ENCODE data around the gene CYB561A3. TPM values are rescaled to one million over a fixed set of nuclear protein-coding genes. Genes with fewer than 3 reads are reported as not detected.
A peak's percentile ranks its signal among the peaks of the same experiment; 100 is the strongest.

The CYB561A3 gene
- total RNA-seq, 1 donor from 2014 or later: 26.4 TPM

GRCh38 chr11:61333550-61334433 lies 27.9 kb downstream of the CYB561A3 start:
- peaks cover 35% of the 10 kb centered on the region for H3K4me1 Mint-ChIP-seq (ENCODE audit: low read depth, unreplicated experiment)

GRCh38 chr11:61332797-61333549 lies 28.7 kb downstream of the CYB561A3 start, which contains the start of the genes DDB1 and TKFC:
DDB1 (minus strand) TSS chr11:61333105; CDS start chr11:61332968, 137 bp downstream.
TKFC (plus strand) TSS chr11:61333228; CDS start chr11:61334729, 1,501 bp downstream.
- FAIRE-seq (no peak), DNase-seq (ENCODE audit: low read depth) (peak; percentile 79)
- H3K9ac ChIP-seq (ENCODE audit: low read length): peak within 1 kb of the TSS; percentile 100
- H3K9me3 ChIP-seq (ENCODE audit: insufficient read depth, low read depth, low read length): no peaks in the 10 kb centered on the region
- H3K4me1 Mint-ChIP-seq (ENCODE audit: low read depth, unreplicated experiment): peaks cover 40% of the 10 kb centered on the region
- TF ChIP-seq CTCF (IDR thresholded peaks at IDR 0.05; ENCODE audit: insufficient read depth, low read depth, low read length) (no peak), EZH2 (IDR thresholded peaks at IDR 0.05; ENCODE audit: insufficient read depth, low read length) (no peak)
- no peaks in the 10 kb centered on the region for H3K27me3 ChIP-seq (ENCODE audit: insufficient read depth, low read length)
- peak within 1 kb of the TSS; percentile 94 for H3K27ac ChIP-seq (ENCODE audit: low read depth, low read length)
- H3K4me3 ChIP-seq (ENCODE audit: insufficient read depth, low read depth, low read length): peak within 1 kb of the TSS; percentile 88
- peak within 1 kb of the TSS; percentile 97 for H2AFZ ChIP-seq (ENCODE audit: low read depth, low read length)
- peaks cover 2% of the 10 kb centered on the region for H3K36me3 Mint-ChIP-seq (ENCODE audit: low read depth, unreplicated experiment)
- H3K27me3 Mint-ChIP-seq (ENCODE audit: low read depth, unreplicated experiment): no peaks in the 10 kb centered on the region
- H3K27ac Mint-ChIP-seq (ENCODE audit: unreplicated experiment): peak within 1 kb of the TSS; percentile 77
- H3K9me3 Mint-ChIP-seq (ENCODE audit: unreplicated experiment): no peaks in the 10 kb centered on the region
- peaks cover 54% of the 10 kb centered on the region for H3K79me2 ChIP-seq (ENCODE audit: insufficient read depth, low read length)
- H4K20me1 ChIP-seq (ENCODE audit: insufficient read depth, low read length): peaks cover 42% of the 10 kb centered on the region
- peaks cover 31% of the 10 kb centered on the region for H3K4me1 ChIP-seq (ENCODE audit: insufficient read depth, low read length)
- peak within 1 kb of the TSS; percentile 98 for H3K4me2 ChIP-seq (ENCODE audit: low read length)
- H3K36me3 ChIP-seq (ENCODE audit: insufficient read depth, low read length): peaks cover 16% of the 10 kb centered on the region
- peak within 1 kb of the TSS; percentile 98 for H3K4me3 Mint-ChIP-seq (ENCODE audit: unreplicated experiment)

More at GRCh38 chr11:61333550-61334433, 27.9 kb downstream of the CYB561A3 start:
- DNase-seq (ENCODE audit: low read depth) (no peak), FAIRE-seq (no peak)
- Histone ChIP-seq H4K20me1 (ENCODE audit: insufficient read depth, low read length) (peaks cover 36% of the 10 kb centered on the region), H3K4me3 (ENCODE audit: insufficient read depth, low read depth, low read length) (peak overlapping the region; percentile 88), H3K9ac (ENCODE audit: low read length) (peak overlapping the region; percentile 100), H3K27ac (ENCODE audit: low read depth, low read length) (peak overlapping the region; percentile 94), H3K79me2 (ENCODE audit: insufficient read depth, low read length) (peaks cover 47% of the 10 kb centered on the region), H3K36me3 (ENCODE audit: insufficient read depth, low read length) (peaks cover 13% of the 10 kb centered on the region), H3K27me3 (ENCODE audit: insufficient read depth, low read length) (no peaks in the 10 kb centered on the region), H2AFZ (ENCODE audit: low read depth, low read length) (peak overlapping the region; percentile 97), H3K4me1 (ENCODE audit: insufficient read depth, low read length) (peaks cover 30% of the 10 kb centered on the region), H3K4me2 (ENCODE audit: low read length) (peak overlapping the region; percentile 98), H3K9me3 (ENCODE audit: insufficient read depth, low read depth, low read length) (no peaks in the 10 kb centered on the region)
- H3K27me3 Mint-ChIP-seq (ENCODE audit: low read depth, unreplicated experiment): no peaks in the 10 kb centered on the region
- H3K4me3 Mint-ChIP-seq (ENCODE audit: unreplicated experiment): peak overlapping the region; percentile 98
- no peaks in the 10 kb centered on the region for H3K9me3 Mint-ChIP-seq (ENCODE audit: unreplicated experiment)
- H3K27ac Mint-ChIP-seq (ENCODE audit: unreplicated experiment): peak overlapping the region; percentile 66
- TF ChIP-seq EZH2 (IDR thresholded peaks at IDR 0.05; ENCODE audit: insufficient read depth, low read length) (no peak), CTCF (IDR thresholded peaks at IDR 0.05; ENCODE audit: insufficient read depth, low read depth, low read length) (no peak)
- H3K36me3 Mint-ChIP-seq (ENCODE audit: low read depth, unreplicated experiment): peaks cover 7% of the 10 kb centered on the region

Measured in astrocyte (in vitro differentiated cells and primary cell).